SK-N-SH (cell line): Measurements from ENCODE around the gene ITPRID1.

ENCODE experiments used
- JUND ChIP-seq: IDR thresholded peaks from 2 replicates; pipeline ENCODE4 v1.4.0; 2012
- POLR2AphosphoS5 ChIP-seq: IDR thresholded peaks from 2 replicates; pipeline ENCODE4 v1.6.1; 2012; ENCODE audit warnings: low read depth, low read length
- RCOR1 ChIP-seq: fragments of 150-350 bp; IDR thresholded peaks from 2 replicates; pipeline ENCODE4 v1.6.1; 2017; ENCODE audit warnings: antibody characterized with exemption, low read length
- RFX5 ChIP-seq: IDR thresholded peaks from 2 replicates; pipeline ENCODE4 v1.6.1; 2012; ENCODE audit warnings: mild to moderate bottlenecking, improper control_type of control experiment, low read length
- SIN3A ChIP-seq: IDR thresholded peaks from 2 replicates; pipeline ENCODE4 v1.6.1; 2012; ENCODE audit warnings: low read depth, mild to moderate bottlenecking, low read length, moderate library complexity, borderline replicate concordance
- SMC3 ChIP-seq: IDR thresholded peaks from 2 replicates; pipeline ENCODE4 v1.6.1; 2012; ENCODE audit warnings: low read depth, low read length, improper control_type of control experiment
- TAF1 ChIP-seq: IDR thresholded peaks from 2 replicates; pipeline ENCODE4 v1.6.1; 2012; ENCODE audit warnings: low read depth, mild to moderate bottlenecking, low read length, moderate library complexity, borderline replicate concordance
- TF ChIP-seq, protein P1 (sequence below): fragments of 200-600 bp; sonication (generic); IDR thresholded peaks from 2 replicates; pipeline ENCODE4 v1.6.1; 2017; ENCODE audit warnings: antibody characterized with exemption, mild to moderate bottlenecking, moderate library complexity
- TF ChIP-seq, protein P2 (sequence below): IDR thresholded peaks from 2 replicates; pipeline ENCODE4 v1.4.0; 2012; ENCODE audit warnings: low read depth, borderline replicate concordance
- TF ChIP-seq, protein P3 (sequence below): IDR thresholded peaks from 2 replicates; pipeline ENCODE4 v1.4.0; 2012; ENCODE audit warnings: low read depth

DNA sequence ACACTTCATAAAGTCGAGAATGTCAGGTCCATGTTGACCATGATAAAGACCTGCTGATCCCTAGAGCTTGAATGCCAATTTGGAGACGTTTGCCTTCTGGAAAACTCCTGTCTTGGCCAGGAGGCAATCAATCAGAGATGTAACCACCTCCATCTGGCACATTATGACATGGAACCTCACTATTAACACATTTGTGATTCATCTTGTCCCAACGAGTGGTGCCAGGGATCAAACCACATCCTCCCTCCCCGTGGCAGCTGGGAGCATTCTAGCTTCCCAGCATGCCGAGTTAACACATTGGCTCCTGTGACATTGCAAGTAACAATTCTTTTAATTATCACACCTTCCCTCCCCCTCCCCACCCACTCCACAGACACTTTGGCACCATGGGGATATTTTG is 89.2 kb downstream of the ITPRID1 start:
- TF ChIP-seq, protein P1, sequence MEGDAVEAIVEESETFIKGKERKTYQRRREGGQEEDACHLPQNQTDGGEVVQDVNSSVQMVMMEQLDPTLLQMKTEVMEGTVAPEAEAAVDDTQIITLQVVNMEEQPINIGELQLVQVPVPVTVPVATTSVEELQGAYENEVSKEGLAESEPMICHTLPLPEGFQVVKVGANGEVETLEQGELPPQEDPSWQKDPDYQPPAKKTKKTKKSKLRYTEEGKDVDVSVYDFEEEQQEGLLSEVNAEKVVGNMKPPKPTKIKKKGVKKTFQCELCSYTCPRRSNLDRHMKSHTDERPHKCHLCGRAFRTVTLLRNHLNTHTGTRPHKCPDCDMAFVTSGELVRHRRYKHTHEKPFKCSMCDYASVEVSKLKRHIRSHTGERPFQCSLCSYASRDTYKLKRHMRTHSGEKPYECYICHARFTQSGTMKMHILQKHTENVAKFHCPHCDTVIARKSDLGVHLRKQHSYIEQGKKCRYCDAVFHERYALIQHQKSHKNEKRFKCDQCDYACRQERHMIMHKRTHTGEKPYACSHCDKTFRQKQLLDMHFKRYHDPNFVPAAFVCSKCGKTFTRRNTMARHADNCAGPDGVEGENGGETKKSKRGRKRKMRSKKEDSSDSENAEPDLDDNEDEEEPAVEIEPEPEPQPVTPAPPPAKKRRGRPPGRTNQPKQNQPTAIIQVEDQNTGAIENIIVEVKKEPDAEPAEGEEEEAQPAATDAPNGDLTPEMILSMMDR = no peak
- no peak for TF ChIP-seq POLR2AphosphoS5
- TF ChIP-seq SMC3 = no peak
- TF ChIP-seq, protein P2, sequence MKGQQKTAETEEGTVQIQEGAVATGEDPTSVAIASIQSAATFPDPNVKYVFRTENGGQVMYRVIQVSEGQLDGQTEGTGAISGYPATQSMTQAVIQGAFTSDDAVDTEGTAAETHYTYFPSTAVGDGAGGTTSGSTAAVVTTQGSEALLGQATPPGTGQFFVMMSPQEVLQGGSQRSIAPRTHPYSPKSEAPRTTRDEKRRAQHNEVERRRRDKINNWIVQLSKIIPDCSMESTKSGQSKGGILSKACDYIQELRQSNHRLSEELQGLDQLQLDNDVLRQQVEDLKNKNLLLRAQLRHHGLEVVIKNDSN = no peak
- no peak for TF ChIP-seq JUND
- TF ChIP-seq RFX5 = no peak
- TF ChIP-seq, protein P3, sequence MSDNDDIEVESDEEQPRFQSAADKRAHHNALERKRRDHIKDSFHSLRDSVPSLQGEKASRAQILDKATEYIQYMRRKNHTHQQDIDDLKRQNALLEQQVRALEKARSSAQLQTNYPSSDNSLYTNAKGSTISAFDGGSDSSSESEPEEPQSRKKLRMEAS = no peak
- TF ChIP-seq SIN3A = no peak
- TF ChIP-seq TAF1 = no peak
- TF ChIP-seq RCOR1 = no peak
